MG63 (cell line): Measurements from ENCODE around the gene NEURL3. TPM values are rescaled to one million over a fixed set of nuclear protein-coding genes. Genes with fewer than 3 reads are reported as not detected.

Experiments
- total RNA-seq: library from RNA; depleted of rRNA; stranded (reverse); fragments of >200 nt; shearing (Covaris generic); gene quantifications from 2 replicates; pipeline ENCODE4 v1.2.3, GENCODE V29; 2014; ENCODE audit warnings: low replicate concordance; rRNA removed

The NEURL3 gene
- total RNA-seq, 1 experiment from 2014 or later: not detected

Other genes starting within 250 kb of the NEURL3 start
- gene TMEM127, start 239.4 kb downstream of the NEURL3 start, total RNA-seq: 3.7 and 7.3 TPM in 2 replicates
- gene CIAO1, start 239.1 kb downstream of the NEURL3 start, total RNA-seq: 76.2 and 103 TPM in 2 replicates
- gene SNRNP200, start 199.8 kb downstream of the NEURL3 start, total RNA-seq: 56.6 and 56.9 TPM in 2 replicates
- gene ITPRIPL1, start 180.0 kb downstream of the NEURL3 start, total RNA-seq: 4.7 TPM in 2 replicates
- gene NCAPH, start 169.6 kb downstream of the NEURL3 start, total RNA-seq: 31.5 and 34.2 TPM in 2 replicates
- 5.3 and 13.7 TPM in 2 replicates for gene ARID5A, start 31.4 kb upstream of the NEURL3 start, total RNA-seq
- gene KANSL3, start 133.0 kb upstream of the NEURL3 start, total RNA-seq: 23.9 and 34.5 TPM in 2 replicates
- gene FER1L5, start 137.4 kb upstream of the NEURL3 start, total RNA-seq: not detected in 2 replicates
- gene LMAN2L, start 234.7 kb upstream of the NEURL3 start, total RNA-seq: 28.5 and 32.0 TPM in 2 replicates